ENCODE data around the gene SWT1. TPM values are rescaled to one million over a fixed set of nuclear protein-coding genes. Genes with fewer than 3 reads are reported as not detected.
"Not testable (repeated sequence)": the region's sequence is repeated elsewhere in the genome, so short reads cannot be mapped to it uniquely, and the experiment has no call there.

The SWT1 gene
- total RNA-seq, 2 donors from 2014 or later: 4.1 to 6.7 TPM

DNA sequence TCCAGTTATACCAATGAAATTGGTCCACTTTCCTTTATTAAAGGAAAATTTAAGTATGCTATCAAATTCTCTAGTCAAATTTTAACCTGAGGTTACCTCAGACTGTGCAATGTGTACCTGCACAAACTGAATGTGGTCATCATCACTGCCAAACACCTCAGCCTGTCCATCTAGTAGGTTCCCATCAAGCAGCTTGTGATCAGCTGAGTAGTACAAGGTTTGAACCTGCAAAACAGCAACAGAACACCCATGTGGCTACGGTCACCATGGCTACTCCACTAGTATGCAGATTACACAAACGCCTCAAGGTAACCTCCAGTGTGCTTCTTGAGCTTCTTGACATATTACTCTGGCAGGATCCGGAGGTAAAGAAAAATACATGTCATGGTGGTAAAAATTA is 148.5 kb downstream of the SWT1 start:
- ATAC-seq (no peak), DNase-seq (no peak)
- intact Hi-C loops (cut with DNase I, micrococcal nuclease): loop anchor here in 1 of 2 donors (10.0 kb wide), 1 partner anchor 379 kb away; no protein-coding TSS in a partner anchor

DNA sequence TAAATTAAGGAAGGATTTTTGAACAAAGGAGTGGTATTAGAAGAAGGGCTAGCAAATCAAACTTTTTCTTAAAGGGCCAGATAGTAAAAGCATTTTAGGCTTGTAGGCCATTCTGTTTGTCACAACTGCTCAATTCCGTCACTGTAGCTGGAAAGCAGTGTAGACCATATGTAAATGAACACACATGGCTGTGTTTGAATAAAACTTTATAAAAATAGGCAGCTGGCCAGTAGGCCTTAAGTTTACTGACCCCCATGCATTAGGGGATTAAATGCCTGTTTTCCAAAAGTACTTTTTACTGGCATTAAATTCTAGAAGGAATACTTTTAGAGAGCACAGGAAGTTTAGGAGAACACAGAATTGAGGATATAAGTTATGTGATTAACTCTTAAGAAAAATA is 151.2 kb downstream of the SWT1 start:
- DNase-seq (no peak), ATAC-seq (no peak)
- intact Hi-C loops (cut with DNase I, micrococcal nuclease): loop anchor here in 1 of 2 donors (10.0 kb wide), 1 partner anchor 377 kb away; no protein-coding TSS in a partner anchor

DNA sequence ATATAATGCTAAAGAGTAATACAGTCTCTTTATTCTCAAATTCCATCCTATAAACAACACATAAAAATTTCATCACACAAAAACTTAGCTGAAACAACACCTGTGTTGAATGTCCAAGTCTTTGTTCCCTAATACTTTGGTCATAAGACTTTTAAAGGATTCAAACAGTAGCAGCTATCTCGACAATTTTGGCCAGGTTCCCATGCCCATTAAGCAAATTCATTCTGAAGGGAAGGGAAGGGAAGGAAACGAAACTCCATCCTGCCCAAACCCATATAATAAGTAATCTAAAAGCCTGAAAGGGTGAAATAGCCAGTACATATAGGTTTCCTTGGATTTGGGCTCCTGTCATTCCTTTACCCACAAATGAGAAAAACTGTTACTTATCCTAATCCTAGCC is 152.6 kb downstream of the SWT1 start:
- no peak for ATAC-seq
- intact Hi-C loops (cut with DNase I, micrococcal nuclease): loop anchor here in 1 of 2 donors (10.0 kb wide), 1 partner anchor 375 kb away; no protein-coding TSS in a partner anchor
- no peak for DNase-seq

- no peak for DNase-seq
- no peak for ATAC-seq
- intact Hi-C loops (cut with DNase I, micrococcal nuclease): no loop called here
These were observed 154.7 kb downstream of the SWT1 start for GRCh38 chr1:185311589-185312225.

DNA sequence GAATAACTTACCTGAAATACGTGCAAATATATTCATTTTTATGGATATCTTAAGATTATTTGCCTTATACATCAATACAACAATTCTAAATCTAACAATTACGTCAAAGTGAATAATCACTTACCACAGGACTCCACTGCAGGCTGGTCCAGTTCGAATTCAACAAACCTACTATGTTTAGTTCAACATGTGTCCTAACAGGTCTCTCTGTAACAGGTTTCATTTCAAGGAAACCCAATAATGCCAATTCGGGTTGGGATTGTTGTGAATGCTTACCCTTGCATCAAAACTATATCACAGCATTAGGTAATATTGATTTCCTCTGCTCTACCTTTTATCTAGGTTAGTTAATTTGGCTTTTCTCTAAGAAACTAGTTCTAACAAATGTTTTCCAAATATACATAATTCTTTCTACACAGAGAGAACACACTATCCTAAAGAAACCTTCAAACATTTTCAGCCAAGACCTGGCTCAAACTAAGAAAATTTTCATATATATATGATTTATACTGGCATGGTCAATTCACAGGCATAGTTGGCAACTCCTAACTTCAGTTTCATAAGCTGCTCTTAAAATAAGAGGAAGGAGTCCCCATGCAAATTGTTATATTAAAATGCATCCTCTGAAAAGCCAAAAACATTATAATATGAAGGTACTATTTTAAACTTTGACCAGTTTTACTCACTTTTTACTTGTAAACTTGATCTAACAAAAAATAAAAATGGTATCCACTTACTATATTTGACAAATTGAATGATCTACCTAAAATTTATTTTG is 155.6 kb downstream of the SWT1 start:
- intact Hi-C loops (cut with DNase I, micrococcal nuclease): no loop called here
- no peak for DNase-seq
- ATAC-seq: no peak

GRCh38 chr1:185314411-185314810 is 157.4 kb downstream of the SWT1 start:
- peak; percentile 18 for ATAC-seq
- intact Hi-C loops (cut with DNase I, micrococcal nuclease): no loop called here
- no peak for DNase-seq

DNA sequence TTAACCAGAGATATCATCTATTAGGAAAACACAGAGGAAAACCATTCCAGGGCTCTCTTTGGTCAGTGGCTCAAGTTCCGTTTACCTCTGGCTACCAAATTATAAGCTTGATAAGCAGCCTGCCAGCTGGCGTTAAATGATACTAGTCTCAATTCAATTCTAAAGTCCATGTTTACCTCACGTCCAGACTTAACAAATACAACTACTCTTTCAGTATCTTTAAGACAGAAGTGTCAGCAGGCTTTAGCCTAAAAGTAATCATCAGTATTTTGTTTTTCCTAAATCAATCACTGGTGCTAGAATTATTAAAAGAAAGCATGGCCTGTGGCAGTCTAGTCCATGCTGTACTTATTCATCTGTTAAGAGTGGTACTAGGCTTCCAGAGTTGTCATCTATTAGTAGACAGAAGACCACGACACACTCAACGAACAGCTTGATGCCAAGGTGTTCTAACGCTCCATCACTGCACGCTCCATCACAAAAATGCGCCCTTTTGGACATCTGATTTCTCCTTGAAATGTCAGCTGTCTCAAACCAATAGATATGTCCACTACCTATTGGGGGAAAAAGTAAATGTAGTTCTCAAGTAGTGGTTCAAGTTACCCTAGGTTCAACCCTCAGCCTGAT is 158.6 kb downstream of the SWT1 start:
- DNase-seq (peak; percentile 45 to 65), ATAC-seq (peak; percentile 41)
- intact Hi-C loops (cut with DNase I, micrococcal nuclease): no loop called here

DNA sequence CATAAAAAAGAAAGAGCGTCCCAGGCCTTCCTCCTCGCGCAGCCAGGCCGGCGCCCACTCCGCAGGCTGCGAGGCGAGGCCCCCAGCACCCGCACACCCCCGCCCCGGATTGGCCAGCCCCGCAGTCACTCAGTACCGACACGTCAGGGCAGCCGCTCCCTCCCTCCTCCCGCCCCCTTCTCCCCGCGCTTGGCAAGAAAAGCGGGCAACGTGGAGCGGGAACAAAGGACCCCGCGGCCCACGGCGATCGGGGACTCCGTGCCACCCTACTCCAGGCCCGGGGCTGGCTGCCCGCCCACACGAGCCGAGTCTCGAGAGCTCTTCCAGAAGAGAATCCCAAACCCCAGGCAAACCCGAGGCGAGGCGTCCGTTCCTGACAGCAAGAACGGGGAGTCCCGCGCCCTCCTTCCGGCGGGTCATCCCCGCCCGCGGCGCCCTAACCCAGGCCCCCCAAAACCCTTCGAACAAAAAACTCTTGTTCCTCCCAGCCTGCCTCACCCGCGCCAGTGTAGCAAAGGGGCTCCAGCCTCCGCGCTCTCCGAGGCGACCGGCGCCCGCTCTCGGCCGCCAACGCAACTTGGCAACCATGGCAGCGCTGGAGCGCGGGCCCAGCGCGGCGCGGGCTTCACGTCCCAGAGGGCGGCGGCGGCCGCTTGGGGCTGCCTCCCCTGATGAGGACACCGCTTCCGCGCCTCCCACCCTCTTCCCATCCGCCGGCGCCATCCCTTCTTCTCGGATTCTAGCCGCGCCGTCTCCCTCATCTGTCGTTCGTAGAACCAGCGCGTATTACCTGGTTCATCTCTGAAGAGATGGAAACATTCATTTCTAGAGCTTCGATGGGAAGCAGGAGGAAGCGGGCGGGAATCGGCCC is 159.4 kb downstream of the SWT1 start:
- intact Hi-C loops (cut with DNase I, micrococcal nuclease): no loop called here

GRCh38 chr1:185317034-185317885 is 160.3 kb downstream of the SWT1 start, which contains the start of gene IVNS1ABP:
Gene IVNS1ABP, minus strand, starts transcription at chr1:185317243. Its CDS starts 7,750 bp downstream, at chr1:185309493.
- ATAC-seq: peak; percentile 77
- DNase-seq: peak; percentile 96 to 97
- intact Hi-C loops (cut with DNase I, micrococcal nuclease): no loop called here

More for the DNA sequence above, 159.4 kb downstream of the SWT1 start:
- DNase-seq (peak; percentile 96 to 97), ATAC-seq (peak; percentile 74)

DNA sequence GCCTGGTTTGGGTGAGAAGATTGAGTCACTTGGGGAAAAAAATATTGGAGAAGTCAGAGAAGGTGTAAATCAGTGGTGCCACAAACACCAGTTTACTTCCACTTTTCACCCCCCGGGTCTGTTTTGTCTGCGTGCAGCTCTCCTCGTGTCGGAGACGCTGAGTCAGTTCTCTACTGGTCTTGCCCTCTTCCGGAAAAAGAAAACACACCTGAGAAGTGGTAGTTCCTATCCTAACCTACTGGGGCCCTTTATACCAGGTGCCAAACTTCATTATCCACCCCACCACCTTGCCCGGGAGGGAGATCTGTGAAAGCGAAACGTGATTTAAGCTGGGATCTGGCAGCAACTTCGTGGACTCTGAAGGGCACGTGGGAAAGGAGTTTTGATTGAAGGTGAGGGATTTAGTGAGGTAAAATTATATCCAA is 160.9 kb downstream of the SWT1 start:
- no peak for ATAC-seq
- DNase-seq: peak in 1 of 2 donors; percentile 53
- intact Hi-C loops (cut with DNase I, micrococcal nuclease): no loop called here

DNA sequence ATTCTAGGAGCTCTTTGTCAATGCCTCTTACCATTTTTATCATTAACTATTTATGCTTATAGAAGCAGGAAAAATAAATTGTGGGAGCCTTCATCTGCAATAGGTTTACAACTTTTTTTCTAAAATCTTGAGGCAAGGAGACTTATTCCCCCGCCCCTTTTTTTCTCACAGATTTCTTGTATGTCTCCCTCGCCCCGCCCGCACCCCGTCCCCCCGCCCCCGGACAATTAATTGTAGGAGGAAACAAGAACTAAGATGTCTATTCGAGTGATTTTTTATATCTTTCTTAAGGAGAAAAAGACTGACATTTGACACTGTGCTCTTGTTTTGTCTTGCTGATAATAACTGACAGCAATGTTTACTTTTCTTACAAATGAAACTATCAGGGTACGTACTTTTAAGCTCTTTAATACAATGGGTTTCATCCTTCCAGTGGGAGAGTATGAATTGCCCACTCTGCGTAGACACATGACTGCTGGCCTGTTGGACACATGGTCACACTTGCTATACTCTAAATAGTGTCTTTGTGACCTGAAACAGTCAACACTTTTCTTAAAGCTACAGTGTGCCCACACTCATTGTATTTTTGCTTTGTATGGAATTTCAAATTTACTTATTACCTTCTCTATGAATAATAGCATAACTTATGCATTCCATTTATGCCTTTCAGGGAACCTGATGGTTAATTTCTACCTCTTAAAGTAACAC is 161.6 kb downstream of the SWT1 start:
- no peak for ATAC-seq
- no peak for DNase-seq
- intact Hi-C loops (cut with DNase I, micrococcal nuclease): no loop called here

- intact Hi-C loops (cut with DNase I, micrococcal nuclease): no loop called here
- ATAC-seq (no peak), DNase-seq (no peak)
These were observed 162.1 kb downstream of the SWT1 start for GRCh38 chr1:185319139-185319475.

DNA sequence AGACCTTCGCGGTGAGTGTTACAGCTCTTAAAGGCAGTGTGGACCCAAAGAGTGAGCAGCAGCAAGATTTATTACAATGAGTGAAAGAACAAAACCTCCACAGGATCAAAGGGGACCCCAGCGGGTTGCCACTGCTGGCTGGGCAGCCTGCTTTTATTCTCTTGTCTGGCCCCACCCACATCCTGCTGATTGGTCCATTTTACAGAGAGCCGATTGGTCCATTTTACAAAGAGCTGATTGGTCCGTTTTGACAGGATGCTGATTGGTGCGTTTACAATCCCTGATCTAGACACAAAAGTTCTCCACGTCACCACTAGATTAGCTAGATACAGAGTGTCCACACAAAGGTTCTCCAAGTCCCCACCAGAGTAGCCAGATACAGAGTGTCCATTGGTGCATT is 164.1 kb downstream of the SWT1 start:
- ATAC-seq; intact Hi-C loops (cut with DNase I, micrococcal nuclease); DNase-seq: not testable (repeated sequence)

GRCh38 chr1:185321653-185322221 is 164.8 kb downstream of the SWT1 start:
- not testable (repeated sequence) for ATAC-seq

DNA sequence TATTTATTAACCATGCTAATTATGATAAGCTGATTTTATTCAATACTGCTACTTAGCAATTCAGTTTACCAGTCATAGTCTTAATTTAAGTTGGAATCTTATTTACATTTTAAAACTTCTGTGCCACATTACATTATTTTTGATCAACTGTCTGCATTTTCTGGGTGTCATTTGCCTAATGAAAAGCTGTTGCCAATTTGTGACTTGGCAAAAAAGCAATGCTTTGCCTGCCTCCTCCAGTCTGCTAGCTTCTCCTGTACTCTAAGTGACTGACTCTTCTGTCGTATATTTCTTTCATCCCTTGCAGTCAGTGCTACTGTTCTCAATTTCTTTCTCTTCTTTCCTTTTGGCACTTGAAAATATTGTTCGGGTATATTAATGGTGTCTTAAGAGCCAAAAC is 165.7 kb downstream of the SWT1 start:
- DNase-seq: no peak
- intact Hi-C loops (cut with DNase I, micrococcal nuclease): no loop called here
- no peak for ATAC-seq

More at GRCh38 chr1:185321653-185322221, 164.8 kb downstream of the SWT1 start:
- DNase-seq; intact Hi-C loops (cut with DNase I, micrococcal nuclease): not testable (repeated sequence)

GRCh38 chr1:185324118-185324517 is 167.2 kb downstream of the SWT1 start:
- intact Hi-C loops (cut with DNase I, micrococcal nuclease): no loop called here
- DNase-seq (no peak), ATAC-seq (no peak)

DNA sequence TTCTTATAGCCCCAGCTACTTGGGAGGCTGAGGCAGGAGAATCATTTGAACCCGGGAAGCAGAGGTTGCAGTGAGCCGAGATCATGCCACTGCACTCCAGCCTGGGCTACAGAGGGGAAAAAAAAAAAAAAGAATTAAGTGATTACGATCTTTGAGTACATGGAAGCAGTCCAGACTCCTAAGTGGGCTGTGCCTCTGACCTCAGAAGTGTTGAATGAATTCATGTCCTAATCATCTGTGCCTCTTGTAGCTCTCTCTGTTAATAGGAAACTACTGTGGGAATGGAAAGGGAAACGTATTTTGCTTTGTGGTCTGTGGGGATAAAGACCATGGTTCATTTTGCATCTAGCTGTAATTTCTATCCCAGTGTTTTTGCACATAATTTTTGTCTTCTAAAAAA is 168.4 kb downstream of the SWT1 start:
- intact Hi-C loops (cut with DNase I, micrococcal nuclease): no loop called here
- DNase-seq (no peak), ATAC-seq (no peak)

Data from left colon (tissue), 2 donors.